ENCODE measurements around the gene LRRC55.

Gene LRRC55, protein sequence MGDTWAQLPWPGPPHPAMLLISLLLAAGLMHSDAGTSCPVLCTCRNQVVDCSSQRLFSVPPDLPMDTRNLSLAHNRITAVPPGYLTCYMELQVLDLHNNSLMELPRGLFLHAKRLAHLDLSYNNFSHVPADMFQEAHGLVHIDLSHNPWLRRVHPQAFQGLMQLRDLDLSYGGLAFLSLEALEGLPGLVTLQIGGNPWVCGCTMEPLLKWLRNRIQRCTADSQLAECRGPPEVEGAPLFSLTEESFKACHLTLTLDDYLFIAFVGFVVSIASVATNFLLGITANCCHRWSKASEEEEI

GRCh38 chr11:57181678-57182305 is at the start of gene LRRC55:
TSS of gene LRRC55 (plus strand) at chr11:57181953. CDS start at chr11:57182023, 70 bp downstream.
- DNase-seq = no peak

DNA sequence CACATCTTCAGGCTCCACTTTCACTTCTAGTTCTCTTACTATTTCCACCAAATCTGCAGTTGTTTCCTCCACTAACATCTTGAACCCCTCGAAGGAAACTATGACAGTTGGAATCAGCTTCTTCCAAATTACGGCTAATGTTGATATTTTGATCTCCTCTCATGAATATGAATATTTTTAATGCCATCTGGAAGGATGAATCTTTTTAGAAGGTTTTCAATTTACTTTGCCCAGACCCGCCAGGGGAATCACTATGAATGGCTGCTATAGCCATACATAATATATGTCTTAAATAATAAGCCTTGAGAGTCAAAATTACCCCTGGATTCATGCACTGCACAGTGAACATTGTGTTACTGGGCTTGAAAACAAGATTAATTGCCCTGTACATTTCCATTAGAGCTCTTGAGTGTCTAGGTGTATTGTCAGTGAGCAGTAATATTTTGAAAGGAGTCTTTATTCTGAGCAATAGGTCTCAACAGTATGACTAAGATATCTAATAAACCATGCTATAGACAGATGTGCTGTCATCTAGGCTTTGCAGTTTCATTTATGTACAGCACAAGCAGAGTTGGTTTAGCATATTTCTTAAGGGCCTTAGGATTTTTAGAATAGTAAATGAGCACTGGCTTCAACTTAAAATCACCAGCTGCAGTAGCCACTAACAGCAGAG is 48.3 kb upstream of the LRRC55 start:
- no peak for DNase-seq

DNA sequence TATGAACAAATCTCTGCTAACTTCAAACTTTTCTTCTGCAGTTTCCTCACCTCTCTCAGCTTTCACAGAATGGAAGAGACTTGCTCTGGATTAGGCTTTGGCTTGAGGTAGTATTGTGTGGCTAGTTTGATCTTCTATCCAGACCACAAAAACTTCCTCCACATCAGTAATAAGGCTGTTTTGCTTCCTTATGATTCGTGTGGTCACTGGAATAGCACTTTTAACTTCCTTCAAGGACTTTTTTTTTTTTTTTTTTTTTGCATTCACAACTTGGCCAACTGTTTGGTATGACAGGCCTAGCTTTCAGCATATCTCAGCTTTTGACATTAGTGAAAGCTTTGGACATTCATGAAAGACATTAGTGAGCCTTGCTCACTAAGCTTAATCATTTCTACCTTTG is 47.5 kb upstream of the LRRC55 start:
- DNase-seq = no peak

GRCh38 chr11:57135020-57135751 is 46.6 kb upstream of the LRRC55 start:
- no peak for DNase-seq

GRCh38 chr11:57140568-57140967 is 41.2 kb upstream of the LRRC55 start:
- no peak for DNase-seq

DNA sequence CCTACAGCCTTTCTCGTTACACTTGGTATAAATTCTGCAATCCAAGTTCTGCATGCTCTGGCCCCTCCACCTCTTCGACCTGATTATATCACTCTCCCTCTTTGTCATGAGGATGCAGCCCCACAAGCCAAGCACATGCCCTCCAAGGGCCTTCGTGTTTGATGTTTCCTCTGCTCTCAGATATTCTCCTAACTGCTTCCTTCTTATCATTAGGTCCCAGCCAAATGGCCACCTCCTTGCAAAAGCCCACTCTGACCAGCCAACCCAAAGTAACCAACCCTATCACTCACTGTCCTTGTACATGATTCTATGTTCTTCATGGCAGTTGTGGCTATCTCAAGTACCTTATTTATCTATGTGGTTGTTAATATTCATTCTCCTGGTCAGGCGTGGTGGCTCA is 38.3 kb upstream of the LRRC55 start:
- DNase-seq = no peak

DNA sequence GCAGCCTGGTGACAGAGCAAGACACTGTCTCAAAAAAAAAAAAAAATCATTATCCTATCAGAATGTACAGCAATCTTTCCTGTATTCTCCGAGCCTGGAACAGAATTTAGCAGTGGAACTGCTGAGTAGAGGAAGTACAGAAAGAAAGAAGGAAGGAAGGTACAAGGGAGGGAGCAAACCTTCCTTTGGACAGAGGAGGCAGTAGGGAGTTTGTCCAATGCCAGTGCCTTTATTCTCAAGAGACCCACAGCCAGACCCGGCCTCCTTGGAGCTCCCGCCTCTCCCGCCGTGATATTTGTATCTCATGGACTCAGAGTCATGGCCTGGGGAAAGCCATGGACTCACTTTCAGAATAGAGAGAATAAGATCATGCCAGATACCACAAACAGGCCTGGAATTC is 37.7 kb upstream of the LRRC55 start:
- no peak for DNase-seq

DNA sequence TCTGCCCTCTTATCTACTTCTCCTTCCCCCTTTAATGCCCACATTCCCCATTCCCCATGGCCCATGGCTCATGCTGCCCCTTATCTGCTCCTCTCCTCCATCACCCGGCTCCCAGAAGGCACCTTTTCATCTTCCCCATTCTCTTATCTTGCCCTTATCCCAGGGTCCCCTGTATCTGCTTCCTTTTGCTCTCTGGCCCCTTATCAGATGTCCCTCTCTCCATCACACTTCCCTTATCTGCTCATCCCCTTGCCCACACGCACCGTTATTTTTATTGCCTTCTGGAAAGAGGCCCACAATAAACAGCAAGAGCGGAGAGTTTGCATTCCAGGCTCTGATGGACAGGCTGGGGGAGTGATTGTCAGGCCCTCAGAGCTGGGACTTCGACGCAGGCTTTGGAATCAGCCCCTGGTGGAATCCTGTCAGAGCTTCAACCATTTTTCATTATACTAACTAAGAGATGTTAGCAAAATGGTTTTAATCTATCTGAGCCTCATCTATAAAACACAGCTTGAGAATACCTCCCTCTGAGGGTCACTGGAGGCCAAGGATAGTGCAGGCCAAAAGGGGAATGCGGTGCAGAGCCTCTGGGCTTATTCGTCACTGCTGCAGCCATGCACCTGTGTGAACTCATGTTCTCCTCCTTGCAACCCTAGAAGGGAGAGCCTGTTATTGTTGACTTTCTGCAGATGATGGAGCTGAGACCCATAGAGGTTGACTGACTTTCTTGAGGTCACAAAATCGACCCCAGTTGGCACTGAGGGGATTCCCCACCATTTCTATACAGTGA is 37.0 kb upstream of the LRRC55 start:
- DNase-seq = no peak

DNA sequence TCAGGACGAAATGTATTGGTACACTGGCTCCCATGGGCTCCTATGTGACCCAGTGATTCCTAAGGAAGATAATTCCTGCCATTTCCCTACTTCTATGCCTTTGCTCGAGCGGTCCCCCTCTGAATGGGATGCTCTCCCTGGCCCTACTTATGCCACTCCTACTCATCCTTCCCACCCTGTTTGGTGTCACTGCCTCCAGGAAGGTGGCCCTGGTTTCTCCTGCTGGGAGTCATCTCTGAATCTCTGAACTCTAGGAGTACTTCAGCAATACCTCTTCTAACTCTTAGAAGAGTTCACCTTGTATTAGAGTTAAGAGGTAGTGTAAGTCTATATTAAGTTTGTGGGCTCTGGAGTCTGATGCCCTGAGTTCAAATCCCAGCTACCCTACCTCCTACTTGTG is 35.5 kb upstream of the LRRC55 start:
- no peak for DNase-seq

GRCh38 chr11:57148621-57149020 is 33.1 kb upstream of the LRRC55 start:
- DNase-seq = no peak

DNA sequence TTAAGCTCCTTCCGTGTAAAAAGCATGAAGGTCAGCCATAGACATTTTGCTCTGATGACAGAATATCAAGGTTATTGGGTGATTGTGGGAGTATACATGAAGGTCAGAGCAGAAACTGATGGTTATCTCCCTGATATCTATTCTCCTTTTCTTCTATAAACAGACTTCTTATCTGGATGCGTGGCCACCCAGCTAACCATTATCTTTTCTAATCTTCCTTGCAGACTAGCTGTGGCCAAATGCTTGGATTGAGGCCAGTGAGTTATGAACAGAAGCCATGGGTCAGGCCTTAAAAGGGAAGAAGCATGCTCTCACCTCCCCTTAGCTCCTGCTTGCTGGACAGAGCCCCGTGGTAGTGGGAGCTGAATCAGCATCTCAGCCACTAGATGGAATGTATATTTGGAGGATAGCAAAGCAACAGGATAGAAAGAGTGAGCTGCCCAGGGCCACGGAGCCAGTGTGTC is 31.3 kb upstream of the LRRC55 start:
- DNase-seq = no peak

DNA sequence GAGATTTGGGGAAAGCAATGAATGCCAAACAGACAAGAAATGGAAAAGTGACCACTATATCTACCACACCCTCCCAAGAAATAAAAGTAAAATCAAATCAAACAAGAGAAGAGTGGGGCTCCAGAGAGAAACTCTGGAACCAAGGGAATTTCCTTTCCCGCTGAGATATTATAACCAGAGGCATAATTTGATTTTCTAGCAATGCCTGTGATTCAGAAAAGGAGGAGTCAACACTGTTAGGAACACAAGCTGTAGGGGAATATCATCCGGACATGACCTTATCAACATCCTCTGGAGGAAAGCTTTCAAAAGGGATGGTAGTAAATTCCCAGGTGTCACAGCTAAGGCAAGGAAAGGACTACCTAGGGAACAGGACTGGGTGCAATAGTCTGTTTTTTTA is 29.6 kb upstream of the LRRC55 start:
- no peak for DNase-seq

- DNase-seq = no peak
Measured at GRCh38 chr11:57153448-57153847, 28.3 kb upstream of the LRRC55 start.

GRCh38 chr11:57154739-57155138 is 27.0 kb upstream of the LRRC55 start:
- no peak for DNase-seq

DNA sequence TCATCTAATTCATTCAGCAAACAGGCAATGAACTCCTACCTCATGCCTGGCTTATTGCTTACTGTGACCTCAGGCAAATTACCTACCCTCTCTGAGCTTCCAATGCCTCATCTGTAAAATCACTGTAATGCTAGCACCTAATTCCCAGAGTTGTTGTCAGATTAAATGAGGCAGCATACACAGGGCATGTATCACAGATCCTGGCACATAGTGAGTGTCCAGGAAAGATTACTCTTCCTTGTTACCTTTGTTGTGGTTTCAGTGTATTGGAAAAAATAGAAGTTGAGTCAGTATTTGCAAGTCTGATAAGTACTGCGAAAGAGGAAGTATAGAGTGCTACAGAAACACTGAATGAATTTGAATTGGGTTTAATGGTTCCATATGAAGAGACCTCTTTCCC is 26.4 kb upstream of the LRRC55 start:
- DNase-seq = no peak

- DNase-seq = no peak
Measured at GRCh38 chr11:57155838-57156607, 25.7 kb upstream of the LRRC55 start.

DNA sequence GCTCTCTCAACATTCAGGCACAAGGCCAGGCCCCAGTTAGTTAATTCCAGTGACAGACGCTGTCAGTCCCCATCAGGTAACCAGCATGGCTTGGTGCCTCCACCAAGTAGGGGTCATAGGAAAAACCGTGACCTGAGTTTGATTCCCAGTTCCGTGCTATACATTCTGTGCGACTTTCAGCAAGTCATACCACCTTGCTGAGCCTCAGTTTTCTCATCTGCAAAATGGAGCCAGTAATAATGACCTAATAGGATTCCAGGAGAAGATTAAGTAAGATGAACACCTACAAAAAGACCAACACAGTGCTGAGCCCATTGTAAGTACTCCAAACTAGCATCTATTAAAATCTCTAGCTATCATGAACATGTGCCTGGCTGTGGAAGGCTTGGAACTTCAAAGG is 24.8 kb upstream of the LRRC55 start:
- DNase-seq = no peak

DNA sequence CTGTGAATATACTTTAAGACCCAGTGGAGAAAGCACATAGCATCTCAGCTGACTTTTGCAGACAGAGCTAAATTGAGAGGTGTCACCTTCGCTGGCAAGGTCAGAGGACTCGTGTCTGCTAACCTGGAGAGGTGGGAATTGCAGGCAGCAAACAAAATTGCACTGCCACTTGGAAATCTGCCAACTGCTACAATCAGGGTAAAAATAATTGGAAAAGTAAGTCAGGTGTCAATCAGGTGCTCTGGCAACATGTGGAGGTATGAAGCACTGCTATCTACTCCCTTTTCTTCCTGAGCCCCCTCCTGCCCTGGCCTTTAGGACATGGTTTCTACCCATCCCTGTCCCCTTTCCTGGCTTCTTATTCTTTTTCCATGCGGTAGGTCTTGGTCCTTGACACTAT is 24.1 kb upstream of the LRRC55 start:
- DNase-seq = no peak

- no peak for DNase-seq
Measured at GRCh38 chr11:57158180-57158579, 23.6 kb upstream of the LRRC55 start.

GRCh38 chr11:57158599-57158998 is 23.2 kb upstream of the LRRC55 start:
- no peak for DNase-seq

All from nucleus accumbens (tissue), 56 donors.